HepG2 (cell line): Measurements from ENCODE around the gene CA7. TPM values are rescaled to one million over a fixed set of nuclear protein-coding genes. Genes with fewer than 3 reads are reported as not detected.

Experiments
- ARNT ChIP-seq: fragments of 450-650 bp; IDR thresholded peaks from 2 replicates; pipeline ENCODE4 v1.6.1; 2017
- ATRX ChIP-seq: sonication (generic); formaldehyde crosslinking; IDR thresholded peaks from 2 replicates; pipeline ENCODE4 v1.4.0; 2020; ENCODE audit warnings: missing genetic modification reagents, borderline replicate concordance
- BORCS8-MEF2B ChIP-seq: sonication (generic); formaldehyde crosslinking; IDR thresholded peaks from 2 replicates; pipeline ENCODE4 v1.8.0; 2022; ENCODE audit warnings: mild to moderate bottlenecking, missing genetic modification reagents
- ELK4 ChIP-seq: sonication (generic); formaldehyde crosslinking; IDR thresholded peaks from 2 replicates; pipeline ENCODE4 v1.9.0; 2021; ENCODE audit warnings: missing genetic modification reagents, borderline replicate concordance
- FOXK2 ChIP-seq: fragments of 450-650 bp; IDR thresholded peaks from 2 replicates; pipeline ENCODE4 v1.6.1; 2016
- FOXP4 ChIP-seq: sonication (generic); formaldehyde crosslinking; IDR thresholded peaks from 2 replicates; pipeline ENCODE4 v1.4.0; 2020; ENCODE audit warnings: missing genetic modification reagents
- GABPA ChIP-seq, 2 experiments: IDR thresholded peaks; 2 replicates each; pipeline ENCODE4 v1.6.1; 2011 to 2016; ENCODE audit warnings: low read depth in 2 of 2, low read length in 1 of 2, missing biosample characterization in 1 of 2, missing genetic modification characterization in 1 of 2
- HOXA3 ChIP-seq: sonication (generic); formaldehyde crosslinking; IDR thresholded peaks from 2 replicates; pipeline ENCODE4 v1.5.0; 2020; ENCODE audit warnings: missing genetic modification reagents
- KLF15 ChIP-seq: sonication (generic); formaldehyde crosslinking; IDR thresholded peaks from 2 replicates; pipeline ENCODE4 v1.8.1; 2023; ENCODE audit warnings: borderline replicate concordance, mild to moderate bottlenecking, inconsistent platforms, missing genetic modification reagents, mixed read lengths
- LRRFIP1 ChIP-seq: sonication (generic); formaldehyde crosslinking; conservative IDR thresholded peaks from 2 replicates; pipeline ENCODE4 v1.4.0; 2020; ENCODE audit warnings: missing genetic modification reagents
- PHF8 ChIP-seq: sonication (generic); formaldehyde crosslinking; IDR thresholded peaks from 2 replicates; pipeline ENCODE4 v1.5.0; 2020; ENCODE audit warnings: missing genetic modification reagents
- TBX2 ChIP-seq: sonication (generic); formaldehyde crosslinking; IDR thresholded peaks from 2 replicates; pipeline ENCODE4 v1.5.0; 2020; ENCODE audit warnings: missing genetic modification reagents, mild to moderate bottlenecking, borderline replicate concordance
- ZFY ChIP-seq: sonication (generic); formaldehyde crosslinking; IDR thresholded peaks from 2 replicates; pipeline ENCODE4 v1.4.0; 2020; ENCODE audit warnings: missing genetic modification reagents
- ZNF260 ChIP-seq: sonication (generic); formaldehyde crosslinking; IDR thresholded peaks from 2 replicates; pipeline ENCODE4 v1.4.0; 2020; ENCODE audit warnings: missing genetic modification reagents, low read depth, mild to moderate bottlenecking, borderline replicate concordance
- ZNF331 ChIP-seq: sonication (generic); formaldehyde crosslinking; IDR thresholded peaks from 2 replicates; pipeline ENCODE4 v1.4.0; 2020; ENCODE audit warnings: missing genetic modification reagents
- ZNF343 ChIP-seq: sonication (generic); formaldehyde crosslinking; IDR thresholded peaks from 2 replicates; pipeline ENCODE4 v1.4.0; 2020; ENCODE audit warnings: mild to moderate bottlenecking, missing genetic modification reagents
- ZNF589 ChIP-seq: sonication (generic); formaldehyde crosslinking; conservative IDR thresholded peaks from 2 replicates; pipeline ENCODE4 v1.8.0; 2022; ENCODE audit warnings: mild to moderate bottlenecking, moderate library complexity, missing genetic modification reagents
- ZNF800 ChIP-seq: sonication (generic); formaldehyde crosslinking; IDR thresholded peaks from 2 replicates; pipeline ENCODE4 v1.4.0; 2020; ENCODE audit warnings: missing genetic modification reagents
- ZSCAN22 ChIP-seq: sonication (generic); formaldehyde crosslinking; IDR thresholded peaks from 2 replicates; pipeline ENCODE4 v1.4.0; 2020; ENCODE audit warnings: mild to moderate bottlenecking, missing genetic modification reagents
- polyA plus RNA-seq, 8 experiments: library from polyadenylated mRNA; depleted of rRNA in 3 of 8; stranded (reverse) in 7 of 8; unstranded in 1 of 8; fragments of >200 nt; fragmentation: Illumina TruSeq in 4 of 8; extraction: Trizol in 4 of 8; gene quantifications; 2 replicates each; pipeline versions ENCODE4 v1.2.1 to v1.2.3, GENCODE V29; 2011 to 2016; ENCODE audit warnings: low read depth in 4 of 8, missing spikeins in 1 of 8, mixed read lengths in 1 of 8; ENCODE audit not compliant: insufficient read depth in 1 of 8
- total RNA-seq, 5 experiments: library from RNA; depleted of rRNA; stranded (reverse); fragments of >200 nt; fragmentation: Illumina TruSeq; extraction: Trizol; gene quantifications; 2 replicates each; pipeline ENCODE4 v1.2.3, GENCODE V29; 2016; ENCODE audit warnings: low read depth in 1 of 5

CA7 gene
- total and polyA plus RNA-seq, 2 of the 13 experiments (the other 11 are each of a cell fraction or from before 2014, with no cell fraction given), result not detected

GRCh38 chr16:66844342-66845079 is at the start of gene CA7 (continued):
- no peak for TF ChIP-seq GABPA (IDR thresholded peaks at IDR 0.05; ENCODE audit: low read depth, low read length)
- no peak for TF ChIP-seq GABPA (CRISPR knock-in tag; IDR thresholded peaks at IDR 0.05; ENCODE audit: low read depth)
- no peak for TF ChIP-seq ZSCAN22 (CRISPR knock-in tag)
- TF ChIP-seq FOXP4 (CRISPR knock-in tag), result 0 out of 2 replicates have a peak, but pooled peaks have one; percentile 11
- TF ChIP-seq ZNF331 (CRISPR knock-in tag), result no peak
- peak; percentile 21; the same call in 1 of the 2 replicates for TF ChIP-seq HOXA3 (CRISPR knock-in tag)
- TF ChIP-seq ZNF800 (CRISPR knock-in tag), result peak; percentile 88
- 0 out of 2 replicates have a peak, but pooled peaks have one; percentile 11 for TF ChIP-seq BORCS8-MEF2B (CRISPR knock-in tag)
- TF ChIP-seq ZFY (CRISPR knock-in tag), result peak; percentile 35; the same call in 1 of the 2 replicates
- no peak for TF ChIP-seq LRRFIP1 (CRISPR knock-in tag)
- TF ChIP-seq ZNF589, result no peak
- no peak for TF ChIP-seq TBX2 (CRISPR knock-in tag)
- TF ChIP-seq ARNT, result no peak
- TF ChIP-seq FOXK2, result no peak
- peak; percentile 49; the same call in 1 of the 2 replicates for TF ChIP-seq KLF15 (CRISPR knock-in tag)
- no peak for TF ChIP-seq ATRX (CRISPR knock-in tag)
- TF ChIP-seq ELK4 (CRISPR knock-in tag), result no peak
- TF ChIP-seq ZNF260 (CRISPR knock-in tag), result no peak
- no peak; the same call in 1 of the 2 replicates for TF ChIP-seq PHF8 (CRISPR knock-in tag)
- peak; percentile 18; the same call in 1 of the 2 replicates for TF ChIP-seq ZNF343
